ENCODE results near the gene CTDSPL. TPM values are rescaled to one million over a fixed set of nuclear protein-coding genes. Genes with fewer than 3 reads are reported as not detected.

The CTDSPL gene
- total and polyA plus RNA-seq, 2 of the 8 experiments (the other 6 are each of a cell fraction or from before 2014, with no cell fraction given) = 20.3 to 42.2 TPM

- FAIRE-seq (no peak), DNase-seq (ENCODE audit: low read depth in 1 of 2, low spot score in 2 of 2) (no peak)
- no peak overlapping the region for H3K4me2 ChIP-seq (ENCODE audit: insufficient read depth in 1 of 2, low read depth in 2 of 2, low read length in 2 of 2)
- no peak overlapping the region for H2BK12ac ChIP-seq (ENCODE audit: low read depth, low read length)
- 87% methylated on average over 2 of the region's 2 CpGs; no CpG with 5 or more reads in 1 of the 2 experiments for WGBS, 2 experiments (ENCODE audit: extremely low coverage in 1 of 2, insufficient coverage in 1 of 2, insufficient read length in 1 of 2, insufficient replicate concordance in 2 of 2, low coverage in 1 of 2, low lambda C conversion rate in 2 of 2, missing lambda C conversion rate in 1 of 2)
- no peak overlapping the region for H2AK5ac ChIP-seq (ENCODE audit: low read depth, low read length)
- H3K23me2 ChIP-seq (ENCODE audit: low read depth, low read length) = no peaks in the 10 kb centered on the region; the same call in 1 of the 2 replicates
- H4K20me1 ChIP-seq (replicated peaks in 1 of 2; ENCODE audit: control insufficient read depth in 1 of 2, insufficient read depth in 2 of 2, low read length in 2 of 2) = peaks cover 0 to 1% of the 10 kb centered on the region in 2 experiments
- no peaks in the 10 kb centered on the region; the same call in 1 of the 2 replicates for H3K79me1 ChIP-seq (ENCODE audit: low read depth, low read length)
- H3K4me1 ChIP-seq (replicated peaks in 1 of 4; ENCODE audit: control insufficient read depth in 3 of 4, insufficient read depth in 4 of 4, low read length in 3 of 4) = no peaks in the 10 kb centered on the region
- no peaks in the 10 kb centered on the region for H3K79me2 ChIP-seq (ENCODE audit: control insufficient read depth in 1 of 2, insufficient read depth in 2 of 2, low read length in 2 of 2)
- no peaks in the 10 kb centered on the region for H3K36me3 ChIP-seq (ENCODE audit: control insufficient read depth in 2 of 4, insufficient read depth in 4 of 4, low read length in 3 of 4)
- H2BK5ac ChIP-seq (ENCODE audit: low read depth, low read length) = no peak overlapping the region
- H3K56ac ChIP-seq (replicated peaks; ENCODE audit: insufficient read length, low read depth, low read length) = no peak overlapping the region
- no peak overlapping the region for H3K4ac ChIP-seq (replicated peaks; ENCODE audit: insufficient read length, low read depth, low read length)
- no peak overlapping the region for H2BK15ac ChIP-seq (ENCODE audit: low read length)
- CTCF ChIA-PET (ENCODE audit: partially characterized antibody) = no interaction called here
- no peak overlapping the region for H3K14ac ChIP-seq (ENCODE audit: insufficient read length)
- H2AFZ ChIP-seq (ENCODE audit: low read length) = no peak overlapping the region
- TF ChIP-seq CBX5 (IDR thresholded peaks at IDR 0.05; ENCODE audit: low read depth, low read length) (no peak), POU5F1 (IDR thresholded peaks at IDR 0.05; ENCODE audit: low read depth, low read length) (no peak), BCL11A (IDR thresholded peaks at IDR 0.05; ENCODE audit: low read depth in 2 of 2, low read length in 2 of 2) (no peak), EGR1 (IDR thresholded peaks at IDR 0.05; ENCODE audit: borderline replicate concordance, low read depth, low read length) (no peak)
- no peaks in the 10 kb centered on the region for H3K27me3 ChIP-seq (replicated peaks in 1 of 4; ENCODE audit: control insufficient read depth in 3 of 4, extremely low read depth in 1 of 4, insufficient read depth in 3 of 4, low read length in 3 of 4)
- H4K91ac ChIP-seq (replicated peaks; ENCODE audit: insufficient read length, low read length) = no peak overlapping the region
- H3K9ac ChIP-seq (replicated peaks in 1 of 4; ENCODE audit: extremely low read depth in 1 of 4, low read depth in 3 of 4, low read length in 3 of 4) = no peak overlapping the region
- no peak overlapping the region for H3K23ac ChIP-seq (ENCODE audit: insufficient read length)
- no peak overlapping the region for H2BK20ac ChIP-seq (ENCODE audit: low read length)
- no peaks in the 10 kb centered on the region for H3K9me3 ChIP-seq (ENCODE audit: insufficient read depth in 2 of 2, low read depth in 1 of 2, low read length in 1 of 2)
- no peak overlapping the region for H3K27ac ChIP-seq (ENCODE audit: low read depth, low read length)
- H4K8ac ChIP-seq (ENCODE audit: extremely low read depth, insufficient read depth, low read length) = no peak overlapping the region; the same call in 1 of the 2 replicates
- H3K4me3 ChIP-seq (ENCODE audit: extremely low read depth in 1 of 4, insufficient read depth in 2 of 4, low read depth in 3 of 4, low read length in 4 of 4) = no peak overlapping the region
- H2BK120ac ChIP-seq (replicated peaks; ENCODE audit: low read depth, low read length) = no peak overlapping the region
- H4K5ac ChIP-seq (ENCODE audit: insufficient read length, low read depth, low read length) = no peak overlapping the region
- no peak overlapping the region for H3K18ac ChIP-seq (ENCODE audit: extremely low read depth, low read length)
- POLR2A ChIA-PET (ENCODE audit: partially characterized antibody) = no interaction called here
These were observed 68.8 kb downstream of the CTDSPL start for GRCh38 chr3:37930495-37930894.
